CD4-positive, alpha-beta T cell treated with Interferon gamma for 1 hour (primary cell): ENCODE measurements around the gene TMC1.

ENCODE experiments used
- DNase-seq: peaks from one replicate; pipeline ENCODE4 v3.0.0-alpha.2; 2020

TMC1 gene

GRCh38 chr9:72687331-72687730 is 165.9 kb downstream of the TMC1 start:
- no peak for DNase-seq

- no peak for DNase-seq
These were observed 170.3 kb downstream of the TMC1 start for GRCh38 chr9:72691671-72692070.

DNA sequence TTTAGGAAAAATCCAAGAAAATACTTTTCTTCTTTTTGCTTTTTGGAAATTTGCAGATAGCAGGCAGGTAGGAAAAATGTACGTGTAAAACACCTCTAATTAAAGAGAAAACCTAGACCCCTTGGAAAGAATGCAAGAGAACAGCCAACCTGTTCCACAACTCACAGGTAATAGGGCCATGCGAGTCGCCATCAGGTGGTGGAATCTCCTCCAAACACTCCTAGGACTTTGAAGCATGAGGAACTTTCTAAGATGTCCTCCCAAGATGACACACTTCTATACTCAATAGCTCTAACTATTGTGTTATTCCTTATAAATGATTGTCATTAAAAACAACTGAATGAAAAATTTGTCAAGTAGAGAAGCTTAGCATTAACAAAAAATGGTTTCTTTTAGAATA is 174.0 kb downstream of the TMC1 start:
- no peak for DNase-seq

DNA sequence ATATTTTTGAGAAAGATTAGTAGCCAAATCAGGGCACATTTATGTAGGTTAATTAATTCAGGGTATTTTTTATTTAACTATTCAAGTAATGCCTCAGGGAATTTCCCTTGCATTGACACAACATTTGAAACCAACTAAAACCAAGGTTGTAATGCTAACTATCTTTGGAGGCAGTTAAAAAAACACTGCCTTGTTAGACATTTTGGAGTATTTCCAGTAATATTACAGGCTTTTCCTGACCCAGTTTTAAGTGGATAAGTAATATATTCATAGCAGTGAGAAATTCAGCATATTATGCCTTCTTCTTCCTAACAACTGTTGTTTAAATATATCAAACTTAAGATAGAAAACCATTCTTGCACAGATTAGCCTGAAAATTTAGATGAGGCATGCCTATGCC is 175.1 kb downstream of the TMC1 start:
- no peak for DNase-seq

DNA sequence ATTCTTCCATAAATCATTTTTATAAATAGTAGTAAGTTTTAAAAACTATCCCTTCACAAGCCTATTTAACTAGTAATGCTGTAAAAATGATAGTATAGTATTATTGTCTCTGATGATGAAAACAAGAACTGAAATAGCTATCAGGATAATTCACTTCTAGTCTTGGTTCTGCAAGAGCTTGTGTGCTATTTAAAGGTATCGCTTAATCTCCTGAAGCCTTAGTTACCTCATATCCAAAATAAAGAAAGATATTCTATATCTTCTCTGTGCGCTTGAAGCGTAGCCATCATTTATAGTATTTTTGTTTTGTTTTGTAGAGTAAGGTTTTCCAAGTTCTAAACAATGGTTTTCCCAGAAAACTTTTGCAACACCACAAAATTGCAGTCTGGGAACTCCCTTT is 180.1 kb downstream of the TMC1 start:
- DNase-seq: no peak

DNA sequence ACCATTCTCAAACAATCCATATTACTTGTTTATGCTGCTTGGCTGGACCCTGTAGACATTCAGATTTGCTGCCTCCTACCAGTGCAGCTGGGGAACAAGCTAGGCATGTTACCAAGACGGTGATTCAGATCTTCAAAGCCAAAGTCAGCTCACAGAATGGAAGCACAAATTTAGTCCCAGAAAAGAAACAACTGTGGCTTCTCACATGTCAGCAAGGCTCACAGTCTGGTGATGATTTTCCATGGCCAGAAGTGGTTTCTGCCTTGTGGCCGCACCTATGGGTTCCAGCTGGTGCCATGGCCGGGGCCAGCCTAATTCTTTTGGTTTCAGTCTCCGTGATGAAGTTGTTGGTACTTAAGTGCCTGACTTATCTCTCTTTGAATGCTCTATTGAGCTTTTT is 182.2 kb downstream of the TMC1 start:
- no peak for DNase-seq

- no peak for DNase-seq
These were observed 183.4 kb downstream of the TMC1 start for GRCh38 chr9:72704688-72705375.

DNA sequence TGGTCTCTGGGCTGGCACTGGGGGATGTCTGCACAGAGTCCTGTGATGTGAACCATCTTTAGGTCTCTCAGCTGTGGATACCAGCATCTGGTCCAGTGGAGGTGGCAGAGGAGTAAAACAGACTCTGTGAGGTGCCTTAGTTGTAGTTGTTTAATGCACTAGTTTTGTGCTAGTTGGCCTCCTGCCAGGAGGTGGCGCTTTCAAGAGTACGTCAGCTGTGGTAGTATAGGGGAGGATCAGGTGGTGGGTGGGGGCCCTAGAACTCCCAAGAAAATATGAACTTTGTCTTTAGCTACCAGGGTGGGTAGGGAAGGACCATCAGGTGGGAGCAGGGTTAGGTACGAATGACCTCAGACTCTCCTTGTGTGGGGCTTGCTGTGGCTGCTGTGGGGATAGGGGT is 197.1 kb downstream of the TMC1 start:
- DNase-seq: no peak

DNA sequence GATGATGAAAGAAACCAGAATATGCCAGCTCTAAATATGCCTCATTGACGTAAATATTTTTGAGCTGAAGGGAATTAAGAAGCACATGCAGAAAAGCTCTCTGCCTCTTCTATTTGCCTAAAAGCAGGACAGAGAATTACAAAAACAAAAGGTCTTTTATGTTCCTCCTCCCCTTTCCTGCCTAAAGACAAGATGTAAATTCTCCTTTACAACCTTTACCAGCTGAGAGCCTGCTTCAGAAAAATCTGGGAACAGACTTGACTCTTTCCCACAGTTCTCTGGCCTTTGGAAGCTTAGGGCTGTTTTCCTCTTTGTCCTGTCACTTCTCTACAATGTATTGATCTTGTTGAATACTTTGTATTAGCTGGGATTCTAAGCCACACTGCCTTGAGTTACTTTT is 199.7 kb downstream of the TMC1 start:
- no peak for DNase-seq

- DNase-seq: no peak
These were observed 205.5 kb downstream of the TMC1 start for GRCh38 chr9:72726947-72727346.

DNA sequence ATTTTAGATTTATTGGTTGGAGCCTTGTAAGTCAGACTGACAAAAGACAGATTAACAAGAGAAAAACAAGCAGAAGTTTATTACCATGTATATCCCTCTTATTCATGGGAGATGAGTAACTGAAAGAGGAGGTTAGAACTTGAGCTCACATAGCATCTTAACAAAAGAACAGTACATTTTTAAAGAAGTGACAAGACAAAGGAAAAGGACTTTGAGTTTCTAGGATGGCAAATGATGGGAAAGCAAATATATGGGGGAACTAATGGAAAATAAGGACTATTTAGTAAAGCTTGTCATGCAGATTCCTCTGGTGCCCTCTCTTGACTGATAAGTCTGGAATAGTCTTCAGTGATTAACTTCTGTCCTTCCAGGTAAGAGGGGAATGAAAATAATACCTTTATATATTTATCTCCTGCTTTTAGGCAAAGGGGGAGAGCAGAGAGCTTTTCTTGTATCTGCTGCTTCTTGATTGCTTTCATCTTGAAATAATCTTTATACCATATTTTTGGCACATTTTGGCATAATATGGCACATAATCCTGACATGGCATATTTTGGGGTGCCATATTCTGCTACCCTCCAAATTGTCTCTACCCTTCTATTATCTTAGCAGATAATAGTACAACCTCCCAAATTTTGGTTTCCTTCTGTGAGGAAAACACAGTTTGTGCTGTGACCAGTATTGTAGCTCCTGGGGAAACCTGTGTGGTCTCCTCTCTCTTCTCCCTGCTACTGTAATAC is 206.8 kb downstream of the TMC1 start:
- DNase-seq: no peak

GRCh38 chr9:72733895-72734294 is 212.5 kb downstream of the TMC1 start:
- no peak for DNase-seq

- DNase-seq: no peak
These were observed 213.2 kb downstream of the TMC1 start for GRCh38 chr9:72734631-72735030.

GRCh38 chr9:72743836-72744235 is 222.4 kb downstream of the TMC1 start:
- DNase-seq: no peak

- no peak for DNase-seq
These were observed 227.9 kb downstream of the TMC1 start for GRCh38 chr9:72749276-72749675.

- no peak for DNase-seq
These were observed 230.1 kb downstream of the TMC1 start for GRCh38 chr9:72751541-72751940.

DNA sequence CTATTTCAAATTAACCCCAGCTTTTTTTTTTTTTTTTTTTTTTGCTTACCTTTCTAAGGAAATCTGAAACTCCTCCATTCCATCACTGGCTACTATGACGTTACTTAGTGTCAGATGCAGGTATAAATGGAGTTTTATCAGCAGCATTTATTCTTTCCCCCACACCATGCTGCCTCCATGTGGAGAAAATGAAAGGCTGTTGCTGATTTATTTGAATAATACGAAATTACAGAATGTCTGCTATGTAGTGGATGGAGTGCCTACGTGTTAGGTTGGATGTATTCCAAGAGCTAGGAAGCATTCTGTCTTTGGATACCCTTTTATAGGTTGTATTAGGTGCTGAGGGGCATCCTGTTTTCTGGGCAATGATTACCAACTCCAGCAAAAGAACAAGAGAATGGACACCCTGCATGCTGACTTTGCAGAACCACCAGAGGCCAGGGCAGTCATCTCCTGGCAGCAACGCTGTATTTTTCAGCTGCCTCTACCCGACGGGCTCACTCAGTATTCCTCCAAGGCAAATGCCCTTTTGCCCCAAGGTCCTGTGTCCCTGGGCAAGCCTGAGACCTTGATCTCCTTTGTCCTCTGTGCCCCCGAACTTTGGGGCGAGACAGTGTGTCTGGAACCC is 232.0 kb downstream of the TMC1 start:
- no peak for DNase-seq

DNA sequence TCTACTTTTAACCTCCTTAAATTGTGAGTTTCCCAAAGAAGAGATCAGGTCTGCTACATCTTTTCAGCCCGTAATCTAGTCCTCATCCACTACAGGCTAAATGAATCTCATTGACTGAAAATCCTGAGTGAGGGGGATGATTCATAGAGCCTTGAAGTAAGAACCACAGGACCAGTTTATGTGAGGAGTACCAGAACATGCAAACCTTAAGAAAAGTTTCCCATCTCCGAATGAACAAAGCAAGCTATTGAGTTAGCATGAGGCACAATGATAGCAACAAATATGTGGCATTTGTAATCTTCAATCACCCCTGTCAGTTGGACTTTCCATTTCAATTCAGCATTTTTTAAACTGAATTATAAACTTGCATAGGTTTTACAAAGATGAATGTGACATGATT is 234.4 kb downstream of the TMC1 start:
- DNase-seq: no peak

DNA sequence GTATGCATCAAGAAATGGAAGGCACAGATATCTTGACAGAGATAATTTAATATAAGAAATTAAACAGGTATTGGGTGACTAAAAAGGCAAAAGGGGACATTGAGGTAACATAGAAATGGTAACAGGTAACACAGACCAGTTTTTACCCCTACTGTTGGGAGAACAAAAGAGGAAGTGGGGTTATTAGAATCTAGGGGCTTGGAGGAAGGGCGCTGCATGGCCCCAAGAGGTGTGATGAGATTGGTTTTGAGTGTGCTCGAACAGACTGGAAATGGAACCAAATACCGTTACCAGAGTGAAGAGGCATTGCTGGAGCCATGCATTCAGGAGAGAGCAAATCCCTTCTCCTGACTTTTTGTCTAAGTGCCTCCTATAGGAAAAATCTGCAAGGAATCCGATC is 237.5 kb downstream of the TMC1 start:
- DNase-seq: no peak

- DNase-seq: no peak
These were observed 241.6 kb downstream of the TMC1 start for GRCh38 chr9:72763022-72763421.

DNA sequence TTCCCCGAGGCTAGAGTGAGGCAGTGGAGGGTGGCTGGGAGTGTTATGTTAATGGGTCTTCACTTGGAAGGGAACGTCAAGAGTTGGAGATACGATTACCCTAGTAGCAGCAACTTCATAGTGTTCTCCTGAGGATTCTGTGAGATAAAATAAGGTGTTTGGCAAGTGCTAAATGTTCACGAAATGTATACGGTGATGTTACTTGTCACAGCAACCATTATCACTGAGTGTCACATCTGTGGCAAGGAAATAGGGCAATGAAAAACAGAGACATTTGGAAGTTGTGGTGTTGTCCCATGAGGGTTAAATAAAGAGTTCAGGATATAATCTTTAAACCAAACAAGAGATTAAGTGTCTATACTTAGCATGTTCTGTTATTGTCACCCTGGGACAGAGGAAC is 248.1 kb downstream of the TMC1 start:
- no peak for DNase-seq

DNA sequence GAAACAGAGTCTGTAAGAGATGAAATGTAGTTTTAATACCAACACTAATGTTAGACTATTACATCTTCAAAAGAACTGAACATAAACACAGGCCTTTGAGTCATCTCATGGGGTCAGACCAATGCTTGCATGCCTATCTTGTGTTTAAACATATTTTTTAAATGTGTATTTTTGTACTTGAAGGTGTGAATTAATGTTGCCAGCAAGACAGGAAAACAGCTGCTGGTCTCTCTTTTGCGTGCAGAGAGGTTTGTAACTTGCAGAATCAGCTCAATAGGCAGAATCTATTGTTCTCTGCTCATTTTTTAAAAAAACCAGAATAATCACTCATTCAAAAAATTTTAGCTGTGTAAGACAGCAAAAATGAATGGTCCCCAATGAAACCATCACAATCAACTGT is 251.3 kb downstream of the TMC1 start:
- no peak for DNase-seq

DNA sequence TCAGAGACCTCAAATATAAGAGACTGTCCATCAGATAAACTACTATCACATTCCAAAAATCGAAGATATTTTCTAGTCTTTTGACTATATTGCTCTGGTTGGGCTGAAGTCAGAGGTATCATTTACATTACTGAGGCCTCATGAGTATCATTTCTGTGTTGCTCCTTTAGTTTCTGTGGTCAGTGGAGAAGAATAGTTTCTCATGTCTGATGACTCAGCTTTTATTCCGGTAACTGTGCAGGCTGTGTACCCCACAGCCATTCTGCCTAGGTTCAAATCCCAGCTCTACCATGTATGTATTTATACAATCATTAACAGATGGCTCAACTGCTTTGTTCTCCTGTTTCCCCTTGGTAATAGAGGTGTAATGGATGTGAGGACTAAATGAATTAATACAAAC is 252.2 kb downstream of the TMC1 start:
- no peak for DNase-seq

- no peak for DNase-seq
These were observed 254.2 kb downstream of the TMC1 start for GRCh38 chr9:72775570-72775969.
